ENCODE measurements around the gene GRK5.

DNA sequence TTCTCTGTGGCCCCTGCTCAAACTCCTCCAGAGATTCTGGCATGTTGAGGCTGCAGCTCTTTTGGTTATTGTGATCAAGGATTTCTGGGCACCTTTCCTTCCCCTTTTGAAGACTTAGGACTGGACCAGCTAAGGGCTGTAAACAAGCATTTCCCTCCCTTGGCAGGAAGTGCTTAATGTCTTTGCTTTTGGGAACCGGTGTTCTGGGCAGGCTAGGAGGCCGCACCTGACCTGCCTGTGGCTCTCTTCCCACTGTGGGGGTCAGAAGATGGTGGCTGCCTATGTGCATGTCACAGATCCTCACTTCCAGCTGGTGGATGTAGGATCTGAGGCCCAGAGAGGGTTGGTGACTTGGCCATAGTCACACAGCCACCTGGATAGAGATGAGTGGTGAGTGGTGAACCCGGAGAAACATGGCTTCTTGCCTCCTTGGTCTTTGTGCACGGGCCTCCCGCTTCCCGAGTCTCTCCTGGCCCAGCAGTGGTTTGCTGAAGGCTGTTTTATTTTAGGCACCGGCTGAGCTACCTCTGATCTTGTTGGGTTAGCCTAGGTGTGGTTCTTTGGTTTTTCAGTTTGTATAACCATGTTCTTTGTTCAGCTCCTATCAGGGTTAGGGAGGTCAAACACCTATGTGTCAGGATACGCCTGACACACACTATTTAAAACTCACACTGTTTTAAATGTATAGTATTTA, 82.0 kb downstream of the GRK5 start:
- TF ChIP-seq POLR2AphosphoS5 (IDR thresholded peaks at IDR 0.05; ENCODE audit: low read depth, low read length) = no peak
- TF ChIP-seq POLR2A (IDR thresholded peaks at IDR 0.05; ENCODE audit: low read depth, low read length) = no peak
